H1 (cell line): ENCODE measurements around the gene AK5.

Source experiments
- HDAC2 ChIP-seq, 2 experiments: fragments of 300-600 bp in 1 of 2; sonication (generic) in 1 of 2; IDR thresholded peaks; 2 replicates each; pipeline ENCODE4 v1.6.1; 2011 to 2012; ENCODE audit warnings: low read depth in 2 of 2, low read length in 2 of 2, mild to moderate bottlenecking in 2 of 2, moderate library complexity in 2 of 2, borderline replicate concordance in 1 of 2, inconsistent platforms in 1 of 2
- HDAC6 ChIP-seq: IDR thresholded peaks from one replicate; pipeline ENCODE4 v1.7.1; 2012; ENCODE audit warnings: low read depth, mild to moderate bottlenecking, inconsistent platforms, low read length, moderate library complexity
- JUND ChIP-seq: IDR thresholded peaks from 2 replicates; pipeline ENCODE4 v1.6.1; 2011; ENCODE audit warnings: mild to moderate bottlenecking, improper control_type of control experiment, low read length
- NRF1 ChIP-seq: IDR thresholded peaks from 2 replicates; pipeline ENCODE4 v1.6.1; 2011; ENCODE audit warnings: mild to moderate bottlenecking, low read depth, low read length, improper control_type of control experiment
- POLR2AphosphoS5 ChIP-seq: IDR thresholded peaks from 2 replicates; pipeline ENCODE4 v1.6.1; 2011; ENCODE audit warnings: low read depth, low read length
- RFX5 ChIP-seq: IDR thresholded peaks from 2 replicates; pipeline ENCODE4 v1.6.1; 2011; ENCODE audit warnings: low read depth, low read length, improper control_type of control experiment, borderline replicate concordance
- SP1 ChIP-seq: IDR thresholded peaks from 2 replicates; pipeline ENCODE4 v1.6.1; 2011; ENCODE audit warnings: low read depth, low read length
- TAF1 ChIP-seq: IDR thresholded peaks from 2 replicates; pipeline ENCODE4 v1.6.1; 2011; ENCODE audit warnings: mild to moderate bottlenecking, low read depth, low read length
- TCF12 ChIP-seq: IDR thresholded peaks from 2 replicates; pipeline ENCODE4 v1.6.1; 2011; ENCODE audit warnings: low read depth, mild to moderate bottlenecking, low read length
- TF ChIP-seq, protein P1 (sequence below): IDR thresholded peaks from 2 replicates; pipeline ENCODE4 v1.6.1; 2012; ENCODE audit warnings: inconsistent platforms
- TF ChIP-seq, protein P2 (sequence below), 3 experiments: IDR thresholded peaks; 1 replicate in 2 of 3; 2 replicates in 1 of 3; pipeline versions ENCODE4 v1.5.1 to v1.6.1; 2011; ENCODE audit warnings: low read length in 3 of 3, mild to moderate bottlenecking in 3 of 3, inconsistent platforms in 2 of 3, low read depth in 1 of 3, moderate library complexity in 1 of 3; ENCODE audit not compliant: insufficient read depth in 1 of 3; ENCODE audit errors: control extremely low read depth in 1 of 3
- TF ChIP-seq, protein P3 (sequence below): fragments of 300-600 bp; sonication (generic); IDR thresholded peaks from 2 replicates; pipeline ENCODE4 v1.7.1; 2012; ENCODE audit warnings: low read length, moderate library complexity, mild to moderate bottlenecking, inconsistent platforms; ENCODE audit not compliant: insufficient replicate concordance
- TF ChIP-seq, protein P4 (sequence below): IDR thresholded peaks from 2 replicates; pipeline ENCODE4 v1.6.1; 2012; ENCODE audit warnings: inconsistent platforms

DNA sequence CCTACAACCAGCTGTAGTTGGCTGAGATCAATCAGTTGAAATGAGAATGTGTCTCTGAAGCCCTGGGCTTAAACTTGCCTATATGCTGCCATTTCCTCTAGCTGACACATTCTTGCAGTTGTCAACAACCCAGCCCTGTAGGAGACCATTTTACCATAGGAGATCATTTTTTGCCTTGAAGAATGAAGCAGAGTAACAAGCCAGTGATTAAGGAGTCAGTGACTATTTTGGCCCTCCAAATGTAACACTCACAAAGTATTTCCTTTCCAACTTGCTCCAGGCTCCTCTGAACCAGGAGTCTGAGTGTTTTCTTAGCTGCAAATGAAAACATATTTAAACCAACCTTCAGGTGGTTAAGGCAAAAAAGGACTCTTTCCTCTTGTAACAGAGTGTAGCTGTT, 217.1 kb downstream of the AK5 start:
- TF ChIP-seq TCF12 (no peak), HDAC6 (no peak), POLR2AphosphoS5 (no peak), JUND (no peak), NRF1 (no peak), HDAC2 (IDR thresholded peaks at IDR 0.05; ENCODE audit: borderline replicate concordance in 1 of 2, low read depth in 2 of 2, low read length in 2 of 2) (no peak), SP1 (no peak), RFX5 (no peak), TAF1 (no peak)
- TF ChIP-seq, protein P1, sequence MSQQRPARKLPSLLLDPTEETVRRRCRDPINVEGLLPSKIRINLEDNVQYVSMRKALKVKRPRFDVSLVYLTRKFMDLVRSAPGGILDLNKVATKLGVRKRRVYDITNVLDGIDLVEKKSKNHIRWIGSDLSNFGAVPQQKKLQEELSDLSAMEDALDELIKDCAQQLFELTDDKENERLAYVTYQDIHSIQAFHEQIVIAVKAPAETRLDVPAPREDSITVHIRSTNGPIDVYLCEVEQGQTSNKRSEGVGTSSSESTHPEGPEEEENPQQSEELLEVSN: no peak
- TF ChIP-seq, protein P2, sequence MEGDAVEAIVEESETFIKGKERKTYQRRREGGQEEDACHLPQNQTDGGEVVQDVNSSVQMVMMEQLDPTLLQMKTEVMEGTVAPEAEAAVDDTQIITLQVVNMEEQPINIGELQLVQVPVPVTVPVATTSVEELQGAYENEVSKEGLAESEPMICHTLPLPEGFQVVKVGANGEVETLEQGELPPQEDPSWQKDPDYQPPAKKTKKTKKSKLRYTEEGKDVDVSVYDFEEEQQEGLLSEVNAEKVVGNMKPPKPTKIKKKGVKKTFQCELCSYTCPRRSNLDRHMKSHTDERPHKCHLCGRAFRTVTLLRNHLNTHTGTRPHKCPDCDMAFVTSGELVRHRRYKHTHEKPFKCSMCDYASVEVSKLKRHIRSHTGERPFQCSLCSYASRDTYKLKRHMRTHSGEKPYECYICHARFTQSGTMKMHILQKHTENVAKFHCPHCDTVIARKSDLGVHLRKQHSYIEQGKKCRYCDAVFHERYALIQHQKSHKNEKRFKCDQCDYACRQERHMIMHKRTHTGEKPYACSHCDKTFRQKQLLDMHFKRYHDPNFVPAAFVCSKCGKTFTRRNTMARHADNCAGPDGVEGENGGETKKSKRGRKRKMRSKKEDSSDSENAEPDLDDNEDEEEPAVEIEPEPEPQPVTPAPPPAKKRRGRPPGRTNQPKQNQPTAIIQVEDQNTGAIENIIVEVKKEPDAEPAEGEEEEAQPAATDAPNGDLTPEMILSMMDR (IDR thresholded peaks at IDR 0.05; ENCODE audit: control extremely low read depth in 1 of 3, insufficient read depth in 1 of 3, low read depth in 1 of 3, low read length in 3 of 3): no peak
- TF ChIP-seq, protein P3, sequence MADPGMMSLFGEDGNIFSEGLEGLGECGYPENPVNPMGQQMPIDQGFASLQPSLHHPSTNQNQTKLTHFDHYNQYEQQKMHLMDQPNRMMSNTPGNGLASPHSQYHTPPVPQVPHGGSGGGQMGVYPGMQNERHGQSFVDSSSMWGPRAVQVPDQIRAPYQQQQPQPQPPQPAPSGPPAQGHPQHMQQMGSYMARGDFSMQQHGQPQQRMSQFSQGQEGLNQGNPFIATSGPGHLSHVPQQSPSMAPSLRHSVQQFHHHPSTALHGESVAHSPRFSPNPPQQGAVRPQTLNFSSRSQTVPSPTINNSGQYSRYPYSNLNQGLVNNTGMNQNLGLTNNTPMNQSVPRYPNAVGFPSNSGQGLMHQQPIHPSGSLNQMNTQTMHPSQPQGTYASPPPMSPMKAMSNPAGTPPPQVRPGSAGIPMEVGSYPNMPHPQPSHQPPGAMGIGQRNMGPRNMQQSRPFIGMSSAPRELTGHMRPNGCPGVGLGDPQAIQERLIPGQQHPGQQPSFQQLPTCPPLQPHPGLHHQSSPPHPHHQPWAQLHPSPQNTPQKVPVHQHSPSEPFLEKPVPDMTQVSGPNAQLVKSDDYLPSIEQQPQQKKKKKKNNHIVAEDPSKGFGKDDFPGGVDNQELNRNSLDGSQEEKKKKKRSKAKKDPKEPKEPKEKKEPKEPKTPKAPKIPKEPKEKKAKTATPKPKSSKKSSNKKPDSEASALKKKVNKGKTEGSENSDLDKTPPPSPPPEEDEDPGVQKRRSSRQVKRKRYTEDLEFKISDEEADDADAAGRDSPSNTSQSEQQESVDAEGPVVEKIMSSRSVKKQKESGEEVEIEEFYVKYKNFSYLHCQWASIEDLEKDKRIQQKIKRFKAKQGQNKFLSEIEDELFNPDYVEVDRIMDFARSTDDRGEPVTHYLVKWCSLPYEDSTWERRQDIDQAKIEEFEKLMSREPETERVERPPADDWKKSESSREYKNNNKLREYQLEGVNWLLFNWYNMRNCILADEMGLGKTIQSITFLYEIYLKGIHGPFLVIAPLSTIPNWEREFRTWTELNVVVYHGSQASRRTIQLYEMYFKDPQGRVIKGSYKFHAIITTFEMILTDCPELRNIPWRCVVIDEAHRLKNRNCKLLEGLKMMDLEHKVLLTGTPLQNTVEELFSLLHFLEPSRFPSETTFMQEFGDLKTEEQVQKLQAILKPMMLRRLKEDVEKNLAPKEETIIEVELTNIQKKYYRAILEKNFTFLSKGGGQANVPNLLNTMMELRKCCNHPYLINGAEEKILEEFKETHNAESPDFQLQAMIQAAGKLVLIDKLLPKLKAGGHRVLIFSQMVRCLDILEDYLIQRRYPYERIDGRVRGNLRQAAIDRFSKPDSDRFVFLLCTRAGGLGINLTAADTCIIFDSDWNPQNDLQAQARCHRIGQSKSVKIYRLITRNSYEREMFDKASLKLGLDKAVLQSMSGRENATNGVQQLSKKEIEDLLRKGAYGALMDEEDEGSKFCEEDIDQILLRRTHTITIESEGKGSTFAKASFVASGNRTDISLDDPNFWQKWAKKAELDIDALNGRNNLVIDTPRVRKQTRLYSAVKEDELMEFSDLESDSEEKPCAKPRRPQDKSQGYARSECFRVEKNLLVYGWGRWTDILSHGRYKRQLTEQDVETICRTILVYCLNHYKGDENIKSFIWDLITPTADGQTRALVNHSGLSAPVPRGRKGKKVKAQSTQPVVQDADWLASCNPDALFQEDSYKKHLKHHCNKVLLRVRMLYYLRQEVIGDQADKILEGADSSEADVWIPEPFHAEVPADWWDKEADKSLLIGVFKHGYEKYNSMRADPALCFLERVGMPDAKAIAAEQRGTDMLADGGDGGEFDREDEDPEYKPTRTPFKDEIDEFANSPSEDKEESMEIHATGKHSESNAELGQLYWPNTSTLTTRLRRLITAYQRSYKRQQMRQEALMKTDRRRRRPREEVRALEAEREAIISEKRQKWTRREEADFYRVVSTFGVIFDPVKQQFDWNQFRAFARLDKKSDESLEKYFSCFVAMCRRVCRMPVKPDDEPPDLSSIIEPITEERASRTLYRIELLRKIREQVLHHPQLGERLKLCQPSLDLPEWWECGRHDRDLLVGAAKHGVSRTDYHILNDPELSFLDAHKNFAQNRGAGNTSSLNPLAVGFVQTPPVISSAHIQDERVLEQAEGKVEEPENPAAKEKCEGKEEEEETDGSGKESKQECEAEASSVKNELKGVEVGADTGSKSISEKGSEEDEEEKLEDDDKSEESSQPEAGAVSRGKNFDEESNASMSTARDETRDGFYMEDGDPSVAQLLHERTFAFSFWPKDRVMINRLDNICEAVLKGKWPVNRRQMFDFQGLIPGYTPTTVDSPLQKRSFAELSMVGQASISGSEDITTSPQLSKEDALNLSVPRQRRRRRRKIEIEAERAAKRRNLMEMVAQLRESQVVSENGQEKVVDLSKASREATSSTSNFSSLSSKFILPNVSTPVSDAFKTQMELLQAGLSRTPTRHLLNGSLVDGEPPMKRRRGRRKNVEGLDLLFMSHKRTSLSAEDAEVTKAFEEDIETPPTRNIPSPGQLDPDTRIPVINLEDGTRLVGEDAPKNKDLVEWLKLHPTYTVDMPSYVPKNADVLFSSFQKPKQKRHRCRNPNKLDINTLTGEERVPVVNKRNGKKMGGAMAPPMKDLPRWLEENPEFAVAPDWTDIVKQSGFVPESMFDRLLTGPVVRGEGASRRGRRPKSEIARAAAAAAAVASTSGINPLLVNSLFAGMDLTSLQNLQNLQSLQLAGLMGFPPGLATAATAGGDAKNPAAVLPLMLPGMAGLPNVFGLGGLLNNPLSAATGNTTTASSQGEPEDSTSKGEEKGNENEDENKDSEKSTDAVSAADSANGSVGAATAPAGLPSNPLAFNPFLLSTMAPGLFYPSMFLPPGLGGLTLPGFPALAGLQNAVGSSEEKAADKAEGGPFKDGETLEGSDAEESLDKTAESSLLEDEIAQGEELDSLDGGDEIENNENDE: no peak
- TF ChIP-seq, protein P4, sequence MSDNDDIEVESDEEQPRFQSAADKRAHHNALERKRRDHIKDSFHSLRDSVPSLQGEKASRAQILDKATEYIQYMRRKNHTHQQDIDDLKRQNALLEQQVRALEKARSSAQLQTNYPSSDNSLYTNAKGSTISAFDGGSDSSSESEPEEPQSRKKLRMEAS: no peak
